8988T (cell line): ENCODE measurements around the gene GRIA3.
"Not testable (repeated sequence)": the region's sequence is repeated elsewhere in the genome, so short reads cannot be mapped to it uniquely, and the experiment has no call there.

Source experiments
- DNase-seq: peaks from one replicate; pipeline ENCODE4 v3.0.0; 2011

Gene GRIA3

DNA sequence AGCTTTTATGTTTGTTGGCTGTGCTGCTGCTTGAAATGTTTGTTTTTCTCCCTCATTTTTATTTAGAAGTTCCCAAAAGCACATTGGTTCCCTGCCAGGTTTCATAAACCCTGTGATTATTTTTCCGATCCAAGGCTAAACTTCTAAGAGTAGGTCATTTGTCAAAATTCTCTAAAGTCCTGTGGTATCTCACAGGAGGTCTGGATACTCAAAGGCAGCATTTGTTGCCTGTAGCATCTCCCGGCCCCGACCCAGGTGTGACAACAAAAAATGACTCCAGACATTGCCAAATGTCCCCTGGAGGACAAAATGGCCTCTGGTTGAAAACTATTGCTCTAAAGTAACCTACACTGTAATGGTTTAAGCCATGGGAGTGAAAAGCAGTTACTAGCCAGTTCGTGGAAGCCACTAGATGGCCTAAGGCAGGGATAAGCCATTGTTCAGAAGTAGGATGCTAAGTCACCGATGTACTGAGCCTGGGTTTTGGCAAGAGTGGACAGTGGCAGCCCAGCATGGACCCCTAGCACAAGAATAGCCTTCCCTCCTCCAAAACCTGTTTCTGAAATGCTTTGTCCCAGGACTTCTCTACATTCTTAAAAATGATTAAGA is 292.6 kb downstream of the GRIA3 start:
- DNase-seq = no peak

DNA sequence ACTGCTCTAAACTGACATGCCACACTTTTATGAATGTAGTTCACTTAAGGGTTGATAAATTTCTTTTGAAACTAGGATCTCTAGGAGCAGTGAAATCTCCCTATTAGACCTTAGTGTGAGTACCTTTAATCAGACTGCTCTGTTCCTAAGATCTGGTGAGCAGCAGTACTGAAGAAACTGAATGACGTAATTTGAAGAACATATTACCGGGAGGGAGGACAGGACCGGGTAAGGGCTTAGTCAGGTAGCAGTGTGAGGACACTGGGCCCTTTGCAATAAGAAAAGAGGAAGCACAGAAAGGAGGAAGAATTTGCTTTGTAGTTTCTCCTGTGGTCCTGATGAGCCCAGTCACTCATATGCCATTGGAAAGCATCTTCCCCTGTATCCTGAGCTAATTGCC is 293.6 kb downstream of the GRIA3 start:
- no peak for DNase-seq

GRCh38 chrX:123481913-123482851 is 298.1 kb downstream of the GRIA3 start:
- DNase-seq = no peak

- DNase-seq = no peak
These were observed 302.2 kb downstream of the GRIA3 start for GRCh38 chrX:123486297-123486696.

DNA sequence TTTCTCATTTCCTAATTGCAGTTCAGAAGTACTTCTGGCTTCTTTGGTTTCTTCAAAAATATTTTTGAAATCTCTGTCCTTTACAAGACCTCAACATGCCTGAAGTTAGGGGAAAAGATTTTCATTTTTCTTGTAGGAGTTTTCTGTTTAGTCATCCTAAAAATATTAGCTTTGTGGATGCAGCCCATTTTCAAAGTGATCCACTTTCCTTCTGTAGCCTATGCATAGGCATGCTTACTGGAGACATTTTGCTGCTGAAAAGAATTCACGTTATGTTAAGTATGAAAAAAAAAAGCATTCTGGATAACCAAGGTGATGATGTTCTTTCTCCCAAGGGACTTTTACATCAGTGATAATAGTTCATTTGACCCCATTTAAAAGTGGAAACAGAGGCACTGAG is 303.2 kb downstream of the GRIA3 start:
- DNase-seq = no peak

DNA sequence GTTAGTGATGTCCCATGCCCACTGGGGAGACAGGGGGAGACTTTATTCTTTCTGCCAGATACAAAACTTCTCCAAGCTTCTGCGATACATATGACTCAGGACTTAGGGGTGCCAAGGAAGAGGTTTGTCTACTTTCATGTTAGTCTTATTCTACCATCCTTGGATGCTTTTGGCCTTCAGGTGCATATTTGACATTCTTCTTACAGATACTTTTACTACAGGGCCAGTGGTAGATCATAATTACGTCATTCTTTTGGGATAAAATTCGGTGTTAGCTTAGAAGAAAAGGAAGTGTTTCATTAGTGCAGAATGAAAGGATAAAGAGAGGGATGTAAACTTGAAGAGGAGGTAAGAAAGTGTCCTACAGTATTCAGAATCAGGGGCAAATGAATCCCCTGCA is 303.6 kb downstream of the GRIA3 start:
- no peak for DNase-seq

DNA sequence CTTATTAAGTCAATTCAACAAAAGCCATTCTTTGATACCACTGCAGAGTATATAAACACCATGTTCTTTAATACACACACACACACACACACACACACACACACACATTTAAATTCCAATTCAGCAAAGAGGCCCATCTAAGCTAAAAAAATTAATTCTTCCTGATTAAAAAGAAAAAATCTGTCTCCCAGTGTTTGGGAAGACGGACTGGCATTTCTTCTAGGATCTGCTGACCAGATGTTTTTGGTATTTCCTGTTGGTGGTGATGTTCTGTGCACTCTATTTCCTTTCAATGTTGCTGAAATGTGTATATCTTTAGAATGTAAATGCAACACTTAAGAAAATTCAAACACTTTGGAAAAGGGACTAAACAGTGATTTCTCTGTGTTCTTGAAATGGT is 304.9 kb downstream of the GRIA3 start:
- DNase-seq = no peak

- no peak for DNase-seq
These were observed 309.8 kb downstream of the GRIA3 start for GRCh38 chrX:123493857-123494256.

DNA sequence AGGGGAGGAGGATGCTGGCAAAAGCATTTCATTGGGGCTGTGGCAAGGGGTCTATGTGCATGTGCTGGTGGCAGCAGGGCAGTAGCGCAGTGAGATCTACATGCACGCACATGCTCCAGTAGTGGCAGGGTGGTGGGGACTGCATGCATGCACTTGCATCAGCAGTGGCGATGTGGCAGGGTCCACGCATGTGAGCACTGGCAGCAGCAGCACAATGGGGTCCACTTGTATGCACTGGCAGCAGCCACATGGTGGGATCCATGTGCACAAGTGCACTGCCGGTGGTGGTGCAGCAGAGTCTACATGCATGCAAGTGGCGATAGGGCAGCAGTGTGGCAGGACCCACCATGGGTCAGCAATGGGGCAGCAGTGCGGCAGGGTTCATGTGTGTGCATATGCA is 315.7 kb downstream of the GRIA3 start:
- no peak for DNase-seq

- no peak for DNase-seq
These were observed 320.0 kb downstream of the GRIA3 start for GRCh38 chrX:123504047-123504446.

GRCh38 chrX:123504630-123505270 is 320.7 kb downstream of the GRIA3 start:
- DNase-seq = no peak

- DNase-seq = no peak
These were observed 329.7 kb downstream of the GRIA3 start for GRCh38 chrX:123513585-123514278.

- not testable (repeated sequence) for DNase-seq
These were observed 330.2 kb downstream of the GRIA3 start for GRCh38 chrX:123514279-123514640.

- DNase-seq = no peak
These were observed 334.7 kb downstream of the GRIA3 start for GRCh38 chrX:123518791-123519190.

GRCh38 chrX:123525123-123525725 is 341.1 kb downstream of the GRIA3 start:
- DNase-seq = no peak

GRCh38 chrX:123530726-123531125 is 346.6 kb downstream of the GRIA3 start:
- not testable (repeated sequence) for DNase-seq
